HG02943 (cell line): ENCODE data around the gene MPPED1.

Experiments
- ATAC-seq: cut with Tn5 transposase; IDR thresholded peaks from one replicate; pipeline ENCODE4 v1.9.1; 2021; ENCODE audit warnings: mild to moderate bottlenecking, low read depth, moderate library complexity; ENCODE audit not compliant: unreplicated experiment

Gene MPPED1

GRCh38 chr22:43442386-43443151 lies 30.8 kb downstream of the MPPED1 start:
- no peak for ATAC-seq

- ATAC-seq: no peak
Observed at GRCh38 chr22:43443152-43443471, 31.3 kb downstream of the MPPED1 start.

GRCh38 chr22:43446037-43446803 lies 34.4 kb downstream of the MPPED1 start:
- no peak for ATAC-seq

- no peak for ATAC-seq
Observed at GRCh38 chr22:43446916-43447315, 35.1 kb downstream of the MPPED1 start.

GRCh38 chr22:43447380-43447779 lies 35.6 kb downstream of the MPPED1 start:
- ATAC-seq: no peak

DNA sequence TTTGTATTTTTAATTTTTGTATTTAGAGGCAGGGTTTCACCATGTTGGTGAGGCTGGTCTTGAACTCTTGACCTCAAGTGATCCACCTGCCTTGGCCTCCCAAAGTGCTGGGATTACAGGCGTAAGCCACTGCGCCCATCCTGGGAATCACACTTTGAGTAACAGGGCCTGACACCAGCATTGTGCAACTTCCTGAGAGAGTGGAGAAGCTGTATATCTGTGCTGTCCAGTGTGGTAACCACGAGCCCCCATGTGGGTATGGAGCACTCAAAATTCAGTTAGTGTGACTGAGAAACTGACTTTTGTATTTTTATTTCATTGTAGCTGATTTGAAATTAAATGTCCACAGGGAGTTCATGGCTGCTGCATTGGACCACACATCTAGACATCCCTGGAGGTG lies 36.2 kb downstream of the MPPED1 start:
- ATAC-seq: no peak

GRCh38 chr22:43449205-43449830 lies 37.5 kb downstream of the MPPED1 start:
- ATAC-seq: no peak

- no peak for ATAC-seq
Observed at GRCh38 chr22:43449831-43450225, 38.0 kb downstream of the MPPED1 start.

GRCh38 chr22:43451371-43452050 lies 39.7 kb downstream of the MPPED1 start:
- no peak for ATAC-seq

- ATAC-seq: no peak
Observed at GRCh38 chr22:43455846-43456245, 44.0 kb downstream of the MPPED1 start.

GRCh38 chr22:43457002-43457401 lies 45.2 kb downstream of the MPPED1 start:
- no peak for ATAC-seq

DNA sequence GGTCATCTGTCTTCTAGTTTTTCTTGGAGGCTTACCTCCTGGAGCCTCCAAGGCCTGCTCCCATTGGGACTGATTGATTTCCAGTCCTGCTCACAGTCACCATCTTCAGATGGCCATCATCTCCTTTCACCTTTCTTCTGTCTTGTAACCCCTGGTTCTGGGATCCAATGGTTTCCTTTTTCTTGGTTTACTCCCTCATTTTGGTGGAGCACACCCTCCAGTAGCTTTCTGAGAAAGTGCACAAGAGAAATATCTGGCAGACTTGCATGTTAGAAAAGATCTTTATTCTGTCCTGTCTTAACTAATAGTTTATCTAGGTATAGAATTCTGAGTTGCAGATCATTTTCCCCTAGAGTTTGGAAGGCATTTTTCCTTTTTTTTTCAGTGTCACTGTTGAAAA lies 50.9 kb downstream of the MPPED1 start:
- ATAC-seq: no peak

DNA sequence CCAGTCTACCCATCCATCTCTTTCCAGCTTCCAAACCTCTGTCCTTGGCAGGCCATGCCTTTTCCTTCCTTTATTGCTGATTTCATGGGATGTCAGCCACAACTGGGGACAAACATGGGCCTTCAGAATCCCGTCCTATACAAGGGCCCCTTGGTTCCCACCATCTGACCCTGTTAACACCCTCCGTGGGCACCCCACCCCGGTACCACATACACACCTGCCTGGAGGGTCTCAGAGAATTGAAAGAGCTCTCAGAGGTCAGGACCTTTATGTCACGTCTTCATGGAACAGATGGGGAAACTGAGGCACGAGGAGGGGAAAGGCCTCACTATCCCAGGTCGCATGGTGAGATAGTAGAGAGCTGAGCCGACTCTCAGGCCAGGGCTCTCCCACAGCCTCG lies 53.0 kb downstream of the MPPED1 start:
- ATAC-seq: no peak

DNA sequence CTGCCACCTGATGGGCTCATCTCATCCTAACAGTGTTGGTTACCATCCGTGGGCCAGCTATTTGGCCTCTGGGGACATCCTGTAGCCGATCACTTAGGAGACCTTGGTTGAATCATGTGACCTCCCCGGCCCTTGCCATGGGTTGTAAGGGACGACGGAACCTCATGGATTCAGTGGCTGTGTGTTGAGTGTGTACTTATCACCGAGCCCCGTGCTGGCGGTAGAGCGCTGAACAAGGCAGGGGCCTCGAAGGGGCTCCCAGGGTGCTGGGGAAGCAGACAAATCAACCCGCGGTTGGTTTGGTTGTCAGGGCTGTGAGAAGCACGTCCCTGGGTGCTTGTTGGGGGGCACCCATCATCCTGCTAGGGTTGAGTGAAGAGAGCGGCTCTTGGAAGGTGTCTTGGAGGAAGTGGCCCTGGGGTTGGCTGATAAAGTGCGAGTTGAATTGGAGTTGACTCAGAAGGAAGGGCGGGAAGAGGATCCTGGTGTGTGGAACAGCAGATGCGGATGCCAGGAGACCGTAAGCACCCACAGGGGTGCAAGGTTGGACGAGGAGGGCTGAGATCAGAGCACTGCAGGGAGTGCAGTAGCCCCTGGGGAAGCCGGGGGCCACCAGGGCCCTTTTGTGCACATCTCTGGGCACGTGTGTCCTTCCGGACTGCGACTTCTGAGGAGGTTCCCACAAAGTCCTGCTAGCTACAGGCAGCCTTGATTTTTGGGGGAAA lies 53.6 kb downstream of the MPPED1 start:
- no peak for ATAC-seq

GRCh38 chr22:43466710-43467109 lies 54.9 kb downstream of the MPPED1 start:
- ATAC-seq: no peak

DNA sequence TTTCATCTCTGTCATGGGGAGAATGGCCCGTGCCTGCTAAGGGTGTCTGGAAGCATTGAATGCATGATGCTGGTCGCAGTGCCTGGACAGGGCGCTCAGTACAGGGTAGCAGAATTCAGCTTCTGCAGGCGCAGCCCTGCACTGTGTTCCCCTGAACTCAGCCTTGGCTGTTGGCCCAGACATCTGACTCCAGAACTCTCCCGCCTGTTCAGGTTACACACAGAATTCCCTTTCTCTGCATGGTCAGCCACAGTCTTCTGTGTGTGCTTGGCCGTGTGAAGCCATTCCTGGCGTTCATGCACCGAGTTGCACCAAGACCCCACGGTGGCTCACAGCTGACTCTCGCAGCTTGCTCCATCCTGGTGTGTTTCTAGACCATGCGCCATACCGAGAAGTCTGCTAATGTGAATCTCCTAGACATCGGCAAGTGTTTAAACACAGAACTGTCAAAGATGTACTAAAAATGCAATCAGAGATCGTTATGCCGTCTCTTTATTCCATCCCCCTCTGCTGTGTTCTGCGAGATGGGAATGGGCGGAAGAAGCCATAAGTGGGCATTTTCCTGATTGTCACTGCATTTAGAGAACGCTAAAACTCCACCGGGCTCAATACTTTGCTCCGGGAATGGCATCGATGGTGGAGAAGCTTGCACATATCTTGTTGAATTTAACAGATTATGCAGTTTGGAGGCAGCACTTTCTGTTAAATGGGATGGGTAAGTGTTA lies 55.6 kb downstream of the MPPED1 start:
- ATAC-seq: no peak

DNA sequence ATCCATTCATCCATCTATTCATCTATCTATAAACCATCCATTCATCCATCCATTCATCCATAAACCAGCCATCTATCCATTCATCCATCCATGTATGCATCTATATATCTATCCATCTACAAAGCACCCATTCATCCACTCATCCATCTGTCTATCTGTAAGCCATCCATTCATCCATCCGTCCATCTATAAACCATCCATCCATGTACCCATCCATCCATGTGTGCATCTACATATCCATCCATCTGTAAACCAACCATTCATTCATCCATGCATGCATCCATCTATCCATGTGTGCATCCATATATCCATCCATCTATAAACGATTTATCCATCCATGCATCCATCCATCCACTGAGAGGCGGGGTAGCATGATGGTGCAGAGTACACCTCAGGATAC lies 58.4 kb downstream of the MPPED1 start:
- ATAC-seq: no peak

DNA sequence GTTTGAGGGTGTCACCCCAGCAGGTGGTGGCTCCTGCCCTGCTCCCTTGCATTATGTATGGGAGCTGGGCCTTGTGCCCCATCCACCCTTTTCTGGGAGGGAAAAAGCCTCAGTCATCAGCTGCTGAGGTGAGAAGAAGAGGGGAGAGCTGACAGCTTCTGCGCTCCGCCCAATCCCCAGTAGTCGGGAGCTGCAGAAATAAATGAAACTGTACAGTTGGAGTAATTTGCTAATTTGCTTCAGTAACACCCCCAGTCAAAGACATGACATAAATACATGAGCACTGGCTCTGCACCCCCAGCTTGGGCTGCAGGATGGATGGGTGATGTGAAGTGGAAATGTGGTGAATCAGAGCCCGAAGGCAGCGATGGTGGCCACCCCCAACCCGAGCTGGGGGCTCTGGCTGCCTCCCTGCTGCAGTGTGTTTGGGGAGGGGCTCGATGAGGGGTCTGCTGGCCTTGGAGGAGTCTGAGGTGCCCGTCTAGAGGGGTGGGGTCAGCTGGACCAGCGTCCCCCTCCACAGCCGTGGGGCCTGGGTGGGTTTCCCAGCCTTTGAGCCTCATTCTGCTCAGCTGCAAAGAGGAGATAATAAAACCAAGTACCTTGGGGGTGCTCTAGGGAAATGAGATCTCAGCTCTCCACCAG lies 59.2 kb downstream of the MPPED1 start:
- ATAC-seq: no peak

DNA sequence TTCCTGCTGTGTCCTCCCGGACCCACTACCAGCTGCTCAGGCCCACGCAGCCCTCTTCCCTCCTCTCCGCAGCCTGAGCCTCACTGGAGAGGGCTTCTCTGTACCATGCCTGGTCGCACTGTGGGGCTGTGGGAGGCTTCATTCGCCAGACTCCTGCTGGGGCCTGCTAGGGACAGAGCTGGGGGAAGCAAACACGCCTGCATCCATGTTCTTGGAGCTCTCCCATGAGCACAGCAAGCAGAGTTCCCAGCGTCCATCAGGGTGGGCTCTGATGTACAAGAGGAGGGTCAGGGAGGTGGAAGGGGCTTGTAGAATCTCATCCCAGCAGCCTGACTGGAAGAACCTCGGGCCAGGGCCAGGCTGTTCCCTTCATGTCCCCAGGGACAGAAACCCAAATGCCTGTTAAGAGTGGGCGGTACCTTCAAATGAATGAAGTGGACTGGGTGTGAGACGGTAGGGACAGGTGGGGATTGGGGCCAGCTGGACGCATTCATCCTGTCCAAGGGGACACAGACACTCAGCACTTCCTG lies 59.9 kb downstream of the MPPED1 start:
- ATAC-seq: no peak
